ENCODE data around the gene ELL2. TPM values are rescaled to one million over a fixed set of nuclear protein-coding genes. Genes with fewer than 3 reads are reported as not detected.

ELL2 gene
- total RNA-seq, 1 donor from 2014 or later: 52.1 TPM

DNA sequence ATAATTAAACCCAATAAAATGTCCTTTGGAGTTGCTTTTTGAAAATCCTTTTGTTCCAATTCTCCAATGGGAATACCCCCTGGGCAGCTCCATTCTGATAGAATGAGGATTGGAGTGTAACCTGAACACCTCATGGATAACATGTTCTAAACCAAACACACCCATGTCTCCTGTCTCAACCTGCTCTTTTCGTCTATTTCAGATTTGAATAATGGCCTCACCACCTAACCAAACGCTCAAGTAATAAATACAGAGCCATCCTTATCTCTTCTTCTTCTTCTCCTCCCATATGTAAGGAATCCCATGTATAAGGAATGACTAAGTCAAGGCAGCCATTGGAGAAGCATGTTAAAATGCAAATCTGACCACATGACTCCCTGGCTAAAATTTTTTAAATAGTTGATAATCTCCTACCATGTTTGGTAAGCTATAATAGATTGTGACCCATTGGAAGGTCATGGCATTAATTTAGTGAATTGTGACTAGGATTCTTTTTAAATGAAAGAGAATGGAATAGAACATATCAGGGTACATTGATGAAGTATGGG is 26.0 kb downstream of the ELL2 start:
- intact Hi-C loops (cut with DNase I): no loop called here
- no peak for ATAC-seq

DNA sequence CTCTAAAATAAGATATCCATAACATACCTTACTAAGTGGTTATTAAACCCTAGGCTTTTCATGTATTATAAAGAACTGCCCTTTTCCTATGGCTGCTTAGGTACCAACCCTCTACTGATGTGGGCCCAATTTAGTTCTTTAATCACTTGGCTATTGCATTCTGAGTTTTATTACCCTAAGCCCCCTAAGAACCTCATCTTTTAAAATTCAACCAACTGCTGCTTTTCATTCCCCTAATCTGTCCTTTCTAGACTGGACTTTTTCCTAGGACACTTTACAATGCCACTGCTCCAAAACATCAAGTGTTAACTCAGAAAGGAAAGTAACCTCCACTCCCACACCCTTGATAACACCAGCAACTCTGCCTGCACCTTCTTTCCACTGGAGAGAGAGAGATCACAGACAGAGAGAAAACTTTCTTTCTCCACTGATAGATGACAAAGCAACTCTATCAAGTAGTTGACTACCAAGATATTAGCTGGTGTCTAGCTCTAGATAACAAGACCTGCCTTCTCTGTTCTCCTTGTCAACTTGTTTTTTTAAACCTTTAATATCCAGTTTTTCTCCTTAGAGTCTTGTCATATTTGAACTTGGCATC is 27.3 kb downstream of the ELL2 start:
- intact Hi-C loops (cut with DNase I): no loop called here
- ATAC-seq: no peak

More for the DNA sequence above, 26.0 kb downstream of the ELL2 start:
- TF ChIP-seq, protein P1, sequence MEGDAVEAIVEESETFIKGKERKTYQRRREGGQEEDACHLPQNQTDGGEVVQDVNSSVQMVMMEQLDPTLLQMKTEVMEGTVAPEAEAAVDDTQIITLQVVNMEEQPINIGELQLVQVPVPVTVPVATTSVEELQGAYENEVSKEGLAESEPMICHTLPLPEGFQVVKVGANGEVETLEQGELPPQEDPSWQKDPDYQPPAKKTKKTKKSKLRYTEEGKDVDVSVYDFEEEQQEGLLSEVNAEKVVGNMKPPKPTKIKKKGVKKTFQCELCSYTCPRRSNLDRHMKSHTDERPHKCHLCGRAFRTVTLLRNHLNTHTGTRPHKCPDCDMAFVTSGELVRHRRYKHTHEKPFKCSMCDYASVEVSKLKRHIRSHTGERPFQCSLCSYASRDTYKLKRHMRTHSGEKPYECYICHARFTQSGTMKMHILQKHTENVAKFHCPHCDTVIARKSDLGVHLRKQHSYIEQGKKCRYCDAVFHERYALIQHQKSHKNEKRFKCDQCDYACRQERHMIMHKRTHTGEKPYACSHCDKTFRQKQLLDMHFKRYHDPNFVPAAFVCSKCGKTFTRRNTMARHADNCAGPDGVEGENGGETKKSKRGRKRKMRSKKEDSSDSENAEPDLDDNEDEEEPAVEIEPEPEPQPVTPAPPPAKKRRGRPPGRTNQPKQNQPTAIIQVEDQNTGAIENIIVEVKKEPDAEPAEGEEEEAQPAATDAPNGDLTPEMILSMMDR (IDR thresholded peaks at IDR 0.05): no peak
- DNase-seq: no peak
- H3K4me1 ChIP-seq: no peaks in the 10 kb centered on the region
- H3K27me3 ChIP-seq: no peaks in the 10 kb centered on the region
- no peak overlapping the region for H3K4me3 ChIP-seq
- H3K27ac ChIP-seq: no peak overlapping the region
- peaks cover 5% of the 10 kb centered on the region for H3K36me3 ChIP-seq
- no peaks in the 10 kb centered on the region for H3K9me3 ChIP-seq

DNA sequence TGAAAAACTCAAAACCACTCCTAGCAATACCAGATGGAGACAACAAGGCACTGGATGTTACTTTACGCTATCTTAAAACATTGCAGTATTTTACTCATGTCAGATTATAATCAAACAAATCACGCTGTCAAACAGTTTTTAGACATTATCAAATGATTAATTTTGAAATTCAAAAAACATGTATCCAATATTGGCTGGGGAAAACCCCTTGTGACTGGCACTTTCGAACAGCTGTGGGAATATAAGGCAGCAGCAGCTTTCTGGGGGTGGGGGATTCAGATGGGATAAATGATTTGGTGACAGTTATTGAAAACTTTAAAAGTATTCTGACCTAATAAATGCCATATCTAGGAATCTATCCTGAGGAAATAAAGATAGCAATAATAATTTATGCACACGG is 28.7 kb downstream of the ELL2 start:
- Histone ChIP-seq H3K4me3 (no peak overlapping the region), H3K36me3 (peaks cover 5% of the 10 kb centered on the region), H3K4me1 (no peaks in the 10 kb centered on the region), H3K27ac (no peak overlapping the region), H3K27me3 (no peaks in the 10 kb centered on the region), H3K9me3 (no peaks in the 10 kb centered on the region)
- DNase-seq: no peak
- no peak for ATAC-seq
- TF ChIP-seq, protein P1 (IDR thresholded peaks at IDR 0.05): no peak
- intact Hi-C loops (cut with DNase I): no loop called here

More for the DNA sequence above, 27.3 kb downstream of the ELL2 start:
- Histone ChIP-seq H3K4me1 (no peaks in the 10 kb centered on the region), H3K27ac (no peak overlapping the region), H3K27me3 (no peaks in the 10 kb centered on the region), H3K4me3 (no peak overlapping the region), H3K9me3 (no peaks in the 10 kb centered on the region), H3K36me3 (peaks cover 5% of the 10 kb centered on the region)
- TF ChIP-seq, protein P1 (IDR thresholded peaks at IDR 0.05): no peak
- no peak for DNase-seq

DNA sequence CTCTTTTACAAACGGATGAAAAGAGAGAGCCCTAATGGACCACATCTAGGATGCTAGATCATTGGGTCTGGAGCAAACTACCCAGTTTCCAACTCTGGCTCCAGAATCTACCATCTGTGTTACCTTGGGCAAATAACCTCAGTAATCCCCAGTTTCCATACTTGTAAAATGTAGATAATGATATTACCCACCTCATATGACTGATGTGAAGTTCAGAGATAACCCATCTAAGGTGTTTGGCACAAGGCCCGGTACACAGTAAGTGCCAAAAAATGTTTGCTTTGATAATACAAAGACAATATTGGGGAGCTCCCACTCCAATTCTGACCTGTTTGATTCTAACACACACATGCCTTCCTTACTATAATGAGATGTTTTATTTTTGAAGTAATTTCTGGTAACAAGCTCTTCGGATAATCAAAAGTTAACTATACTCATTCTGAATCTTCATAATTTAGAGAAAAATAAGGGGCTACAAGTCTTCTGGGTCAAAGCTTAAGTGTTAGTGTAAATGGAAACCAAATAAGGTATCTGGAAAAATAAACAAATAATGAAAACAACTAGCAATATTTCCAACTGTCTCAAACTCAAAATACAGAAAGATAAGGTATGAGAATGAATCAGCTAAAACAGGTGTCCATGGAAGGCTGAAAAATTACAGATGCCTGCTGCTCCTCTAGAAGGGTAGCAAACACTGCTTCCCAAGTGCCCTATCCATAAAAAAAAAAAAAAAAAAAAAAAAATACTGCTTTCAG is 30.4 kb downstream of the ELL2 start:
- TF ChIP-seq, protein P1 (IDR thresholded peaks at IDR 0.05): no peak
- no peak overlapping the region for H3K27ac ChIP-seq
- no peak for ATAC-seq
- no peaks in the 10 kb centered on the region for H3K9me3 ChIP-seq
- no peak overlapping the region for H3K4me3 ChIP-seq
- H3K4me1 ChIP-seq: no peaks in the 10 kb centered on the region
- DNase-seq: no peak
- H3K36me3 ChIP-seq: peaks cover 5% of the 10 kb centered on the region
- intact Hi-C loops (cut with DNase I): no loop called here
- no peaks in the 10 kb centered on the region for H3K27me3 ChIP-seq

DNA sequence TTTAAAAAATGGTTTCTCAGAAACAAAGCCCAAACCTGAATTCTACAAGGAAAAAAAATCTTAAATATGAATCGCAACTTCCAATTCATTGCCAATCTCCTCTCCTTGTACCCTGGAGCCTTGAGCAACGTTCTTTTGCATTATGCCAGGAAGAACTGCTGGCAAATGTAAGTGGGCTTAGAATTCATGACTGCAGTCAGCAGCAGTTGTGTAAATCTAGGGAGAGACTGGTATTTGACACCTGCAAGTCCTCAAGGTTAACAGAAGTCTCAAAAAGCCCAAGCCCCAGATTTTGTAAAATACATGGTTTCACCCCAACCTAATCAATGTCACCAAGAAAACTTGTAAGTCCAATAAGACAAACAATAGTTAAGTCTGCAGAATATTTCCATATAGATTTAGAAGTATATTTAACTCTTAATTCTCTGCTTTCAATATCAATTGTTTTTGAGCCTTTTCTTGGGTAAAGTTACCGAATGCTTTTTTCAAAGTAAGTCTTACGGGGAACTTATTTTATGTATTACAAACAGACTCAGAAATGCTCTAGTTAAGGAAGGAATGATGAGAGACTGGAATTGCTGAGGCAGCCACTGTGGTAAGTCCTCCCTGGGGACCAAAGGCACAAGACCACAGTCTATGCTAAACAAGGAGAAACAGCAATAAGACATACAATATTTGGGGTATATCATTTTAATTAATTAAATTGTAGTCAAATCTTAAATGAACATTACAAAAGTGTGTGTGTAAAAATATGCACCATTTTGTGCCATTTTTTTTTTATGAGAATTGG is 31.3 kb downstream of the ELL2 start:
- ATAC-seq: no peak
- H3K27me3 ChIP-seq: no peaks in the 10 kb centered on the region
- TF ChIP-seq, protein P1 (IDR thresholded peaks at IDR 0.05): no peak
- peaks cover 5% of the 10 kb centered on the region for H3K4me1 ChIP-seq
- H3K36me3 ChIP-seq: no peaks in the 10 kb centered on the region
- no peaks in the 10 kb centered on the region for H3K9me3 ChIP-seq
- no peak overlapping the region for H3K4me3 ChIP-seq
- no peak for DNase-seq
- no peak overlapping the region for H3K27ac ChIP-seq
- intact Hi-C loops (cut with DNase I): no loop called here
